ENCODE results near the gene KLHDC4. TPM values are rescaled to one million over a fixed set of nuclear protein-coding genes. Genes with fewer than 3 reads are reported as not detected.

Gene KLHDC4
- total and polyA plus RNA-seq, 2 experiments from 2014 or later = 23.0 to 41.1 TPM

GRCh38 chr16:87669672-87670071 lies 96.1 kb downstream of the KLHDC4 start:
- Mint-ChIP-seq H3K4me3 (no peak overlapping the region), H3K27me3 (ENCODE audit: insufficient read depth, low read depth, poor library complexity) (peaks cover 8% of the 10 kb centered on the region), H3K9me3 (no peaks in the 10 kb centered on the region), H3K4me1 (peaks cover 5% of the 10 kb centered on the region), H3K27ac (no peak overlapping the region), H3K36me3 (ENCODE audit: low read depth) (no peaks in the 10 kb centered on the region)
- H2AFZ ChIP-seq = no peak overlapping the region
- H3K79me2 ChIP-seq (replicated peaks; ENCODE audit: insufficient read depth) = no peaks in the 10 kb centered on the region
- no peak for ATAC-seq
- no peaks in the 10 kb centered on the region; the same call in 1 of the 2 replicates for H4K20me1 ChIP-seq (replicated peaks; ENCODE audit: insufficient read depth)
- no peak overlapping the region; the same call in 1 of the 2 replicates for H3K27ac ChIP-seq (ENCODE audit: low read depth)
- no peaks in the 10 kb centered on the region for H3F3A ChIP-seq (replicated peaks; ENCODE audit: low read depth)
- no peak overlapping the region for H3K4me2 ChIP-seq
- TF ChIP-seq ETS1 (IDR thresholded peaks at IDR 0.05) (no peak), CREB1 (CRISPR knock-in tag; IDR thresholded peaks at IDR 0.05; ENCODE audit: low read depth) (no peak), EZH2 (IDR thresholded peaks at IDR 0.05; ENCODE audit: low read depth, unreplicated experiment) (no peak), JUNB (IDR thresholded peaks at IDR 0.05; ENCODE audit: unreplicated experiment) (no peak), EZH2phosphoT487 (IDR thresholded peaks at IDR 0.05; ENCODE audit: unreplicated experiment) (no peak), ZNF114 (CRISPR knock-in tag; IDR thresholded peaks at IDR 0.05) (no peak), ZNF331 (CRISPR knock-in tag; IDR thresholded peaks at IDR 0.05; ENCODE audit: low read depth) (no peak), POLR2AphosphoS5 (IDR thresholded peaks at IDR 0.05; ENCODE audit: low read depth) (no peak), NANOG (IDR thresholded peaks at IDR 0.05; ENCODE audit: borderline replicate concordance) (no peak), STAT1 (IDR thresholded peaks at IDR 0.05; ENCODE audit: unreplicated experiment) (no peak)
- TF ChIP-seq, protein P1, sequence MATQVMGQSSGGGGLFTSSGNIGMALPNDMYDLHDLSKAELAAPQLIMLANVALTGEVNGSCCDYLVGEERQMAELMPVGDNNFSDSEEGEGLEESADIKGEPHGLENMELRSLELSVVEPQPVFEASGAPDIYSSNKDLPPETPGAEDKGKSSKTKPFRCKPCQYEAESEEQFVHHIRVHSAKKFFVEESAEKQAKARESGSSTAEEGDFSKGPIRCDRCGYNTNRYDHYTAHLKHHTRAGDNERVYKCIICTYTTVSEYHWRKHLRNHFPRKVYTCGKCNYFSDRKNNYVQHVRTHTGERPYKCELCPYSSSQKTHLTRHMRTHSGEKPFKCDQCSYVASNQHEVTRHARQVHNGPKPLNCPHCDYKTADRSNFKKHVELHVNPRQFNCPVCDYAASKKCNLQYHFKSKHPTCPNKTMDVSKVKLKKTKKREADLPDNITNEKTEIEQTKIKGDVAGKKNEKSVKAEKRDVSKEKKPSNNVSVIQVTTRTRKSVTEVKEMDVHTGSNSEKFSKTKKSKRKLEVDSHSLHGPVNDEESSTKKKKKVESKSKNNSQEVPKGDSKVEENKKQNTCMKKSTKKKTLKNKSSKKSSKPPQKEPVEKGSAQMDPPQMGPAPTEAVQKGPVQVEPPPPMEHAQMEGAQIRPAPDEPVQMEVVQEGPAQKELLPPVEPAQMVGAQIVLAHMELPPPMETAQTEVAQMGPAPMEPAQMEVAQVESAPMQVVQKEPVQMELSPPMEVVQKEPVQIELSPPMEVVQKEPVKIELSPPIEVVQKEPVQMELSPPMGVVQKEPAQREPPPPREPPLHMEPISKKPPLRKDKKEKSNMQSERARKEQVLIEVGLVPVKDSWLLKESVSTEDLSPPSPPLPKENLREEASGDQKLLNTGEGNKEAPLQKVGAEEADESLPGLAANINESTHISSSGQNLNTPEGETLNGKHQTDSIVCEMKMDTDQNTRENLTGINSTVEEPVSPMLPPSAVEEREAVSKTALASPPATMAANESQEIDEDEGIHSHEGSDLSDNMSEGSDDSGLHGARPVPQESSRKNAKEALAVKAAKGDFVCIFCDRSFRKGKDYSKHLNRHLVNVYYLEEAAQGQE (IDR thresholded peaks at IDR 0.05; ENCODE audit: unreplicated experiment) = no peak
- TF ChIP-seq, protein P2, sequence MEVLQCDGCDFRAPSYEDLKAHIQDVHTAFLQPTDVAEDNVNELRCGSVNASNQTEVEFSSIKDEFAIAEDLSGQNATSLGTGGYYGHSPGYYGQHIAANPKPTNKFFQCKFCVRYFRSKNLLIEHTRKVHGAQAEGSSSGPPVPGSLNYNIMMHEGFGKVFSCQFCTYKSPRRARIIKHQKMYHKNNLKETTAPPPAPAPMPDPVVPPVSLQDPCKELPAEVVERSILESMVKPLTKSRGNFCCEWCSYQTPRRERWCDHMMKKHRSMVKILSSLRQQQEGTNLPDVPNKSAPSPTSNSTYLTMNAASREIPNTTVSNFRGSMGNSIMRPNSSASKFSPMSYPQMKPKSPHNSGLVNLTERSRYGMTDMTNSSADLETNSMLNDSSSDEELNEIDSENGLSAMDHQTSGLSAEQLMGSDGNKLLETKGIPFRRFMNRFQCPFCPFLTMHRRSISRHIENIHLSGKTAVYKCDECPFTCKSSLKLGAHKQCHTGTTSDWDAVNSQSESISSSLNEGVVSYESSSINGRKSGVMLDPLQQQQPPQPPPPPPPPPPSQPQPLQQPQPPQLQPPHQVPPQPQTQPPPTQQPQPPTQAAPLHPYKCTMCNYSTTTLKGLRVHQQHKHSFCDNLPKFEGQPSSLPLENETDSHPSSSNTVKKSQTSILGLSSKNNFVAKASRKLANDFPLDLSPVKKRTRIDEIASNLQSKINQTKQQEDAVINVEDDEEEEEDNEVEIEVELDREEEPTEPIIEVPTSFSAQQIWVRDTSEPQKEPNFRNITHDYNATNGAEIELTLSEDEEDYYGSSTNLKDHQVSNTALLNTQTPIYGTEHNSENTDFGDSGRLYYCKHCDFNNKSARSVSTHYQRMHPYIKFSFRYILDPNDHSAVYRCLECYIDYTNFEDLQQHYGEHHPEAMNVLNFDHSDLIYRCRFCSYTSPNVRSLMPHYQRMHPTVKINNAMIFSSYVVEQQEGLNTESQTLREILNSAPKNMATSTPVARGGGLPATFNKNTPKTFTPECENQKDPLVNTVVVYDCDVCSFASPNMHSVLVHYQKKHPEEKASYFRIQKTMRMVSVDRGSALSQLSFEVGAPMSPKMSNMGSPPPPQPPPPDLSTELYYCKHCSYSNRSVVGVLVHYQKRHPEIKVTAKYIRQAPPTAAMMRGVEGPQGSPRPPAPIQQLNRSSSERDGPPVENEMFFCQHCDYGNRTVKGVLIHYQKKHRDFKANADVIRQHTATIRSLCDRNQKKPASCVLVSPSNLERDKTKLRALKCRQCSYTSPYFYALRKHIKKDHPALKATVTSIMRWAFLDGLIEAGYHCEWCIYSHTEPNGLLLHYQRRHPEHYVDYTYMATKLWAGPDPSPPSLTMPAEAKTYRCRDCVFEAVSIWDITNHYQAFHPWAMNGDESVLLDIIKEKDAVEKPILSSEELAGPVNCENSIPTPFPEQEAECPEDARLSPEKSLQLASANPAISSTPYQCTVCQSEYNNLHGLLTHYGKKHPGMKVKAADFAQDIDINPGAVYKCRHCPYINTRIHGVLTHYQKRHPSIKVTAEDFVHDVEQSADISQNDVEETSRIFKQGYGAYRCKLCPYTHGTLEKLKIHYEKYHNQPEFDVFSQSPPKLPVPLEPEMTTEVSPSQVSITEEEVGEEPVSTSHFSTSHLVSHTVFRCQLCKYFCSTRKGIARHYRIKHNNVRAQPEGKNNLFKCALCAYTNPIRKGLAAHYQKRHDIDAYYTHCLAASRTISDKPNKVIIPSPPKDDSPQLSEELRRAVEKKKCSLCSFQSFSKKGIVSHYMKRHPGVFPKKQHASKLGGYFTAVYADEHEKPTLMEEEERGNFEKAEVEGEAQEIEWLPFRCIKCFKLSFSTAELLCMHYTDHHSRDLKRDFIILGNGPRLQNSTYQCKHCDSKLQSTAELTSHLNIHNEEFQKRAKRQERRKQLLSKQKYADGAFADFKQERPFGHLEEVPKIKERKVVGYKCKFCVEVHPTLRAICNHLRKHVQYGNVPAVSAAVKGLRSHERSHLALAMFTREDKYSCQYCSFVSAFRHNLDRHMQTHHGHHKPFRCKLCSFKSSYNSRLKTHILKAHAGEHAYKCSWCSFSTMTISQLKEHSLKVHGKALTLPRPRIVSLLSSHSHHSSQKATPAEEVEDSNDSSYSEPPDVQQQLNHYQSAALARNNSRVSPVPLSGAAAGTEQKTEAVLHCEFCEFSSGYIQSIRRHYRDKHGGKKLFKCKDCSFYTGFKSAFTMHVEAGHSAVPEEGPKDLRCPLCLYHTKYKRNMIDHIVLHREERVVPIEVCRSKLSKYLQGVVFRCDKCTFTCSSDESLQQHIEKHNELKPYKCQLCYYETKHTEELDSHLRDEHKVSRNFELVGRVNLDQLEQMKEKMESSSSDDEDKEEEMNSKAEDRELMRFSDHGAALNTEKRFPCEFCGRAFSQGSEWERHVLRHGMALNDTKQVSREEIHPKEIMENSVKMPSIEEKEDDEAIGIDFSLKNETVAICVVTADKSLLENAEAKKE (CRISPR knock-in tag; IDR thresholded peaks at IDR 0.05) = no peak
- TF ChIP-seq, protein P3, sequence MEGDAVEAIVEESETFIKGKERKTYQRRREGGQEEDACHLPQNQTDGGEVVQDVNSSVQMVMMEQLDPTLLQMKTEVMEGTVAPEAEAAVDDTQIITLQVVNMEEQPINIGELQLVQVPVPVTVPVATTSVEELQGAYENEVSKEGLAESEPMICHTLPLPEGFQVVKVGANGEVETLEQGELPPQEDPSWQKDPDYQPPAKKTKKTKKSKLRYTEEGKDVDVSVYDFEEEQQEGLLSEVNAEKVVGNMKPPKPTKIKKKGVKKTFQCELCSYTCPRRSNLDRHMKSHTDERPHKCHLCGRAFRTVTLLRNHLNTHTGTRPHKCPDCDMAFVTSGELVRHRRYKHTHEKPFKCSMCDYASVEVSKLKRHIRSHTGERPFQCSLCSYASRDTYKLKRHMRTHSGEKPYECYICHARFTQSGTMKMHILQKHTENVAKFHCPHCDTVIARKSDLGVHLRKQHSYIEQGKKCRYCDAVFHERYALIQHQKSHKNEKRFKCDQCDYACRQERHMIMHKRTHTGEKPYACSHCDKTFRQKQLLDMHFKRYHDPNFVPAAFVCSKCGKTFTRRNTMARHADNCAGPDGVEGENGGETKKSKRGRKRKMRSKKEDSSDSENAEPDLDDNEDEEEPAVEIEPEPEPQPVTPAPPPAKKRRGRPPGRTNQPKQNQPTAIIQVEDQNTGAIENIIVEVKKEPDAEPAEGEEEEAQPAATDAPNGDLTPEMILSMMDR (conservative IDR thresholded peaks at IDR 0.05; ENCODE audit: low read depth in 2 of 2) = no peak
- no peaks in the 10 kb centered on the region for H3K9me2 ChIP-seq (ENCODE audit: insufficient read depth)
- H3K4me3 ChIP-seq = no peak overlapping the region
- DNase-seq (ENCODE audit: low spot score) = no peak
- no peaks in the 10 kb centered on the region for H3K4me1 ChIP-seq (ENCODE audit: insufficient read depth)
- no peaks in the 10 kb centered on the region for H3K27me3 ChIP-seq (ENCODE audit: insufficient read depth)
- H3K36me3 ChIP-seq (ENCODE audit: insufficient read depth) = no peaks in the 10 kb centered on the region

Data from GM23338 (cell line).